Inferior parietal cortex (tissue), 1 donor: ENCODE results near the gene NEDD8.
"Not testable (repeated sequence)": the region's sequence is repeated elsewhere in the genome, so short reads cannot be mapped to it uniquely, and the experiment has no call there.

Source experiments
- DNase-seq: peaks from one replicate; pipeline ENCODE4 v3.0.0-alpha.2; 2016; ENCODE audit errors: extremely low spot score

Gene NEDD8

GRCh38 chr14:24222987-24223386 lies 9.2 kb downstream of the NEDD8 start:
- not testable (repeated sequence) for DNase-seq

GRCh38 chr14:24219521-24219920 lies 12.6 kb downstream of the NEDD8 start:
- DNase-seq = no peak

- DNase-seq = no peak
Observed at GRCh38 chr14:24219080-24219479, 13.1 kb downstream of the NEDD8 start.

GRCh38 chr14:24216876-24217275 lies 15.3 kb downstream of the NEDD8 start:
- DNase-seq = not testable (repeated sequence)

- no peak for DNase-seq
Observed at GRCh38 chr14:24216345-24216699, 15.8 kb downstream of the NEDD8 start.

GRCh38 chr14:24215495-24216344 lies 16.4 kb downstream of the NEDD8 start, which contains the start of gene MDP1:
TSS of gene MDP1 (minus strand) at chr14:24216066. CDS start at chr14:24215955, 111 bp downstream.
- peak; percentile 91 for DNase-seq

GRCh38 chr14:24213866-24214662 lies 18.1 kb downstream of the NEDD8 start:
- no peak for DNase-seq

- DNase-seq = peak; percentile 90
Observed at GRCh38 chr14:24212924-24213865, 19.0 kb downstream of the NEDD8 start, which contains the start of gene CHMP4A. TSS of gene CHMP4A (minus strand) at chr14:24213488. CDS start at chr14:24213439, 49 bp downstream.

GRCh38 chr14:24211311-24211710 lies 20.9 kb downstream of the NEDD8 start:
- DNase-seq = no peak

GRCh38 chr14:24207625-24208024 lies 24.5 kb downstream of the NEDD8 start:
- DNase-seq = no peak

GRCh38 chr14:24207104-24207551 lies 25.0 kb downstream of the NEDD8 start:
- no peak for DNase-seq

GRCh38 chr14:24206260-24207103 lies 25.7 kb downstream of the NEDD8 start:
- no peak for DNase-seq

GRCh38 chr14:24204163-24205146 lies 27.7 kb downstream of the NEDD8 start:
- no peak for DNase-seq

- DNase-seq = not testable (repeated sequence)
Observed at GRCh38 chr14:24203249-24203886, 28.8 kb downstream of the NEDD8 start.

- not testable (repeated sequence) for DNase-seq
Observed at GRCh38 chr14:24202538-24202937, 29.6 kb downstream of the NEDD8 start.

- DNase-seq = no peak
Observed at GRCh38 chr14:24198814-24199524, 33.2 kb downstream of the NEDD8 start.

- DNase-seq = no peak
Observed at GRCh38 chr14:24197056-24197450, 35.1 kb downstream of the NEDD8 start.
